H54 (cell line): Measurements from ENCODE around the gene ZNF385B.

Experiments
- DNase-seq: peaks from one replicate; pipeline ENCODE4 v3.0.0; 2011; ENCODE audit warnings: low spot score, mixed read lengths; ENCODE audit not compliant: insufficient read length
- FAIRE-seq: peaks from 3 replicates; lab custom pipeline; 2011; peaks lifted over from hg19 to GRCh38; lab: Jason Lieb, UNC
- POLR2A ChIP-seq: IDR thresholded peaks from 2 replicates; pipeline ENCODE4 v1.6.1; 2011; ENCODE audit warnings: low read depth, mild to moderate bottlenecking, low read length

The ZNF385B gene

GRCh38 chr2:179772346-179772745 lies 89.1 kb downstream of the ZNF385B start:
- DNase-seq (no peak), FAIRE-seq (no peak)
- no peak for TF ChIP-seq POLR2A

- no peak for TF ChIP-seq POLR2A
- DNase-seq (no peak), FAIRE-seq (no peak)
Measured at GRCh38 chr2:179771791-179772190, 89.6 kb downstream of the ZNF385B start.

GRCh38 chr2:179770029-179770428 lies 91.4 kb downstream of the ZNF385B start:
- DNase-seq: no peak
- FAIRE-seq: no peak
- TF ChIP-seq POLR2A: no peak

DNA sequence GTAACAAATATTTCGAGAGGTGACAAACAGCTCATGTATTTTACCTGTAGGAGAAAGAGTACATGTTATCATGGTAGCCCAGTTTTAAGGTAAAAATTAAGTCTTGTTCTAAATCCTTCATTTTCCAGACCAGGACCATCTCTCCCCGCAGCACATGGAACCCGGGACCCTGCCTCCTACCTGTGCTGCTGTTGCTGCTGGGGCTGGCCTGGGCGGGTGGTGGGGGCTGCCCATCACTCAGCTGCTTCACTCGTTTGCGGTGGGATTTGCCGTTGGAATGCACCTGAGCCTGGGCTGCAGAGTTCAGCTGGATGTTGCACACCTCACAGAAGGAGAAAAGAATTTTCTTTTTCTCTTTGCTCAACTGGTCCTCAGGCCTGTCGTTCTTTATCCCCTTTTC lies 92.1 kb downstream of the ZNF385B start:
- TF ChIP-seq POLR2A: no peak
- DNase-seq: no peak
- no peak for FAIRE-seq

DNA sequence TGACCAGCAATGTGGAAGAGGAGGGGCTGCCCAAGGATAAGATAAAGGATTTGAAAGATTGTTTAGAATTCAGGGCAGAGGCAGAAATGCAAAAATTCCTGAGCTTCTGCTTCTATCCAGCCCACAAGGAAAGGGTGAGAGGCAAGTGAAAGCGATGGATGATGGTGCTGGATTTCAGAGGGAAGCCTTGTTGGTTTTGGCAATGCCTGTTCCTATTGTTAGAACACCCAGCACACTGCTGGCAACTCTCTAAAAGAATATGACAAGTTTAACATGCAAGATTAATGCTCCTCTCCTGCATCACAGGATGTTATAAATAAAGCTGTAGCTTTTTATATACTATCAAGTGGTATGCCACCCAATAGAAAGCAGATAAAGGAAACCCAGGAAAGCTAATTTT lies 92.6 kb downstream of the ZNF385B start:
- FAIRE-seq: no peak
- DNase-seq: no peak
- no peak for TF ChIP-seq POLR2A

DNA sequence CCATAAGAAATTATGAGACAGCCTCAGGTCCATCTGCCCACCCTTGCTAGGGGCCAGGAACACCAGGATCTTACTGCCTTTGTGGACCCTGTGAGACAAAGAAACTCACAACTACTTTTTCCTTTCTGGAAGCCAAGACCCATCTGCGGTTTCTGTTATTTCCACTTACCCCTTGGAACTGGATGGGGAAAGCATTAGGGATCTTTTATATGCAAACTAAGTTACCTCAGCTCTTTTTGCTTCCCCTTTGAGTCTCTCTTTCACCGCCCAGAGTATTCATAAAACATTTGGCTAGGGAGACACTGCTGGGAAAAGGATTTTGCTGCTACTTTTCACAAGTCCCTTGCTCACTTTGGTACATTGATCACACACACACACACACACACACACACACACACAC lies 95.7 kb downstream of the ZNF385B start:
- TF ChIP-seq POLR2A: no peak
- FAIRE-seq: no peak
- DNase-seq: no peak

DNA sequence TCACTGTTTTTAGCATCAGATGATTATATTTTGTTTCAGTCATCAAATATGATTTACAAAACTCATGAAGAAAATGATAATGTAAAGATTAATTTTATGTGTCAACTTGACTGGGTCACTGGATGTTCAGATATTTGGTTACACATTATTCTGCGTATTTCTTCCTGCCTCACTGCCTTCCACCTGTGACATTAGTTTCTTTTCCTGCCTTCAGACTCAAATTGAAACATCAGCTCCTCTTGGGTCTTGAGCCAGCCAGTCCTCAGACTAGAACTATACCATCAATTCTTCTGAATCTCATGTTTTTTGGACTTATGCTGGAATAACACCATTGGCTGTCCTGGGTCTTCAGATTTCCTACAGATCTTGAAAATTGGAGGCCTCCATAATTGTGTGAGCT lies 96.7 kb downstream of the ZNF385B start:
- no peak for TF ChIP-seq POLR2A
- no peak for DNase-seq
- FAIRE-seq: no peak

- FAIRE-seq: no peak
- DNase-seq: no peak
- no peak for TF ChIP-seq POLR2A
Measured at GRCh38 chr2:179758636-179759035, 102.8 kb downstream of the ZNF385B start.

DNA sequence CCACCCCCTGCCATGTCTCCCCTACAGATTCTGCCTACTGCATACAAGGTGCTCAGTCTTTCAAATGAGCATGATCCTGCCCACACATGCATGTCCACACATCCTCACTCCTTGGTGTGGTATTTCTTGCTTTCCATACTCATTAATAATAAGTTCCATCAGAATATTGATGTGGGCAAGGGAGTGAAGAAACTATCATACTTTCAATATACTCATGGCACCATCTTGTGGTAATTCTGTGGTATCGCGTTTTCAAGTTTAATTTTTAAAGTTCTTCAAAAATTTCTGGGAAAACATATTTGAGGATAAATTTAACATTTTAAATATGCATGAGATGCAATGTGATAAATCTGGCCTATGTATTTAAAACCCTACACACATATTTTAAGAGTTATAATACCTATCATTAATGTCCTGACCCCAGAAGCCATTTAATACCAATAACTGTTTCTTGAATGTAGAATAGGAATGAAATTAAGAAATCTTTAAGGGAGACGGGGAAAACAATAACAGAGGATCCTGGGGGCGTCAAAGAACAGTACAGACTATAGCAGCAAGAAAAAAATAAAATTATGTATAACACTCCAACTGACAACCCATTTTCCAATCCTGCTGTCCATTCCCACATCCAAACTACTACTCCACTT lies 110.1 kb downstream of the ZNF385B start:
- FAIRE-seq: peak; percentile 50
- no peak for TF ChIP-seq POLR2A
- DNase-seq: no peak

- FAIRE-seq: peak; percentile 87
- DNase-seq: no peak
- no peak for TF ChIP-seq POLR2A
Measured at GRCh38 chr2:179749210-179749609, 112.2 kb downstream of the ZNF385B start.

- FAIRE-seq: no peak
- DNase-seq: no peak
- no peak for TF ChIP-seq POLR2A
Measured at GRCh38 chr2:179746981-179747380, 114.4 kb downstream of the ZNF385B start.

GRCh38 chr2:179745635-179746256 lies 115.7 kb downstream of the ZNF385B start:
- DNase-seq (no peak), FAIRE-seq (no peak)
- no peak for TF ChIP-seq POLR2A

GRCh38 chr2:179744401-179744800 lies 117.0 kb downstream of the ZNF385B start:
- no peak for TF ChIP-seq POLR2A
- DNase-seq: no peak
- no peak for FAIRE-seq

- no peak for TF ChIP-seq POLR2A
- FAIRE-seq (no peak), DNase-seq (no peak)
Measured at GRCh38 chr2:179741317-179741716, 120.1 kb downstream of the ZNF385B start.

DNA sequence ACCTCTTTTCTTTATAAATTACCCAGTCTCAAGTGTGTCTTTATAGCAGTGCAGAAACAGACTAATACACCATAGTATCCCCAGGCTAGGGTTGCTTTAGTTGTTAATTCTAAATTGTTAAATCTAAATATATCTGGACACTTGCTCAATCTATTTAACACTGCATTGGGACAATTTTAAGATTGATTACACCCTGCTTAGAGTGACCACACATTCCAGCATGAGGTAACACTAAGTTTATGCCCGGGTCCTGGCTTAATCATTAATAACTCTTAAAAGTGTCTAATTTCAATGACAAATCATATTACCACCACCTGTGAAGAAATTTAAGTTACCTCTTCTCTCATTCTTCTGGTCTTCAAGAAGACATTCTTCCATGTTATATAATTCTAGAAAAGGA lies 131.4 kb downstream of the ZNF385B start:
- FAIRE-seq (no peak), DNase-seq (no peak)
- TF ChIP-seq POLR2A: no peak

DNA sequence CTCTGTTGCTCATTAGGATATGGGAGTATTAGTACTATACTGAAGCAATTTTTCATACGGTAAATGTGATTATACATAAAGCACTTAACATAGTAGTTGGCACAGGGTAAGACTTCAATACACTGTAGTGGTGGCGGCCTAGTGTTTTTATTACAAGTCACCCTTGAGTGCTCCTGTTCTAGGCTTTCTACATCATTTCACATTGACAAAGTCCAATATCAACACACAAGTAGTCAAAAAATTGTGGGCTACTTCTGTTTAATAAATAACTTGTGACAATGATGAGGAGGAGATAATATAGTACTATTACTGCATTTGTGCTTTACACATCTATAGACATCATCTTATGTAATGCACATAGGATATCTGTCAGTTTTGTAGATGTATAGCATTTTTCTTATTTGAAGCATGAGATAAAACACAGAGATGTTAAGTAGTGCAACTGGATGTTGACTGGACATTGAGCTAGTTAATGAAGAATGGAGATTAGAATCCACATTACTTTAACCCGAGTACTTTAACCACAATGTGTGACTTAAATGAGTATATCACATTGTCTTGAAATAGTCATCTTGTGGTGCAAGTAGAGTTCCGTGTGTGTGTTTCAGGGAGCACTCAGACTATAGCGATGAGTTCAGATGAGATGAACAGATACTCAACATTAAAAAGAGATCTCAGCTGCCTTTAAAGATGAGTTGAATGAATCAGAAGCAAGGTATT lies 134.8 kb downstream of the ZNF385B start:
- no peak for TF ChIP-seq POLR2A
- FAIRE-seq (no peak), DNase-seq (no peak)
